ENCODE measurements around the gene MCCD1. TPM values are rescaled to one million over a fixed set of nuclear protein-coding genes. Genes with fewer than 3 reads are reported as not detected.

MCCD1 gene
- total RNA-seq, 2 donors from 2014 or later = not detected

- peaks cover 0 to 32% of the 10 kb centered on the region in 2 donors for H3K4me1 ChIP-seq
- no peaks in the 10 kb centered on the region for H3K27me3 ChIP-seq
- peak overlapping the region in 1 of 2 donors; percentile 97 for H3K27ac ChIP-seq
- TF ChIP-seq, protein P1, sequence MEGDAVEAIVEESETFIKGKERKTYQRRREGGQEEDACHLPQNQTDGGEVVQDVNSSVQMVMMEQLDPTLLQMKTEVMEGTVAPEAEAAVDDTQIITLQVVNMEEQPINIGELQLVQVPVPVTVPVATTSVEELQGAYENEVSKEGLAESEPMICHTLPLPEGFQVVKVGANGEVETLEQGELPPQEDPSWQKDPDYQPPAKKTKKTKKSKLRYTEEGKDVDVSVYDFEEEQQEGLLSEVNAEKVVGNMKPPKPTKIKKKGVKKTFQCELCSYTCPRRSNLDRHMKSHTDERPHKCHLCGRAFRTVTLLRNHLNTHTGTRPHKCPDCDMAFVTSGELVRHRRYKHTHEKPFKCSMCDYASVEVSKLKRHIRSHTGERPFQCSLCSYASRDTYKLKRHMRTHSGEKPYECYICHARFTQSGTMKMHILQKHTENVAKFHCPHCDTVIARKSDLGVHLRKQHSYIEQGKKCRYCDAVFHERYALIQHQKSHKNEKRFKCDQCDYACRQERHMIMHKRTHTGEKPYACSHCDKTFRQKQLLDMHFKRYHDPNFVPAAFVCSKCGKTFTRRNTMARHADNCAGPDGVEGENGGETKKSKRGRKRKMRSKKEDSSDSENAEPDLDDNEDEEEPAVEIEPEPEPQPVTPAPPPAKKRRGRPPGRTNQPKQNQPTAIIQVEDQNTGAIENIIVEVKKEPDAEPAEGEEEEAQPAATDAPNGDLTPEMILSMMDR (IDR thresholded peaks at IDR 0.05) = no peak
- H3K9me3 ChIP-seq = no peaks in the 10 kb centered on the region
- H3K36me3 ChIP-seq = peaks cover 66% of the 10 kb centered on the region
- DNase-seq (ENCODE audit: low spot score) = no peak
- no peak overlapping the region for H3K4me3 ChIP-seq
Measured at GRCh38 chr6:31538805-31539400, 10.1 kb downstream of the MCCD1 start.

DNA sequence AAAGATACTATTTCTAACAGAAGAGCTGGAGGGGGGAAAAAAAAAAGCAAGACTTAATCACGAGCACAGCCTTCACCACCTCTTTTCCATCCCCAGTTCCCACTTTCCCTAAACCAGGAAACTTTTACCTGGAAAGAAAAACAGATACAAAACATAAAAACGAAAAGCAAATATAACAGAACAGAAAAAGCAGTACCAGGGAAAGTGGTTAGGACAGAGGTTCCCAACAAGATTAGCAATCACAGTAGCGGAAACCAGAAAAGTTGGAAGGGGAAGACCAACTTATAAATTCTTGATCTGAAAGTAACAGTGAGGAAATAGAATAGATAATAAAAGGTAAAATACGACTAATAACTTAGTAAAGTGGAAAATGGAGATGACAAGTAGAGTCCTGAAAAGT is 11.9 kb downstream of the MCCD1 start:
- Histone ChIP-seq H3K27me3 (no peaks in the 10 kb centered on the region), H3K36me3 (peaks cover 48% of the 10 kb centered on the region), H3K27ac (peak overlapping the region; percentile 96 to 97), H3K9me3 (no peaks in the 10 kb centered on the region), H3K4me3 (peak overlapping the region; percentile 60 to 80), H3K4me1 (peaks cover 0 to 32% of the 10 kb centered on the region in 2 donors)
- no peak for DNase-seq (ENCODE audit: low spot score)
- TF ChIP-seq, protein P1 (IDR thresholded peaks at IDR 0.05) = no peak

GRCh38 chr6:31541059-31541657 is 12.4 kb downstream of the MCCD1 start:
- H3K27ac ChIP-seq = peak overlapping the region; percentile 96 to 97
- H3K27me3 ChIP-seq = no peaks in the 10 kb centered on the region
- TF ChIP-seq, protein P1 (IDR thresholded peaks at IDR 0.05) = no peak
- peaks cover 43% of the 10 kb centered on the region for H3K36me3 ChIP-seq
- no peak for DNase-seq (ENCODE audit: low spot score)
- H3K4me3 ChIP-seq = peak overlapping the region; percentile 60 to 80
- peaks cover 0 to 32% of the 10 kb centered on the region in 2 donors for H3K4me1 ChIP-seq
- no peaks in the 10 kb centered on the region for H3K9me3 ChIP-seq

- peak; percentile 96 for DNase-seq (ENCODE audit: low spot score)
- peak within 1 kb of the TSS; percentile 60 to 80 for H3K4me3 ChIP-seq
- H3K27me3 ChIP-seq = no peaks in the 10 kb centered on the region
- peaks cover 36% of the 10 kb centered on the region for H3K36me3 ChIP-seq
- no peaks in the 10 kb centered on the region for H3K9me3 ChIP-seq
- H3K27ac ChIP-seq = peak within 1 kb of the TSS; percentile 96 to 97
- H3K4me1 ChIP-seq = peaks cover 0 to 36% of the 10 kb centered on the region in 2 donors
- TF ChIP-seq, protein P1 (IDR thresholded peaks at IDR 0.05) = no peak
Measured at GRCh38 chr6:31541658-31542521, 13.1 kb downstream of the MCCD1 start, which contains the start of gene DDX39B. TSS of gene DDX39B (minus strand) at chr6:31542003. CDS start at chr6:31540532, 1,471 bp downstream.

DNA sequence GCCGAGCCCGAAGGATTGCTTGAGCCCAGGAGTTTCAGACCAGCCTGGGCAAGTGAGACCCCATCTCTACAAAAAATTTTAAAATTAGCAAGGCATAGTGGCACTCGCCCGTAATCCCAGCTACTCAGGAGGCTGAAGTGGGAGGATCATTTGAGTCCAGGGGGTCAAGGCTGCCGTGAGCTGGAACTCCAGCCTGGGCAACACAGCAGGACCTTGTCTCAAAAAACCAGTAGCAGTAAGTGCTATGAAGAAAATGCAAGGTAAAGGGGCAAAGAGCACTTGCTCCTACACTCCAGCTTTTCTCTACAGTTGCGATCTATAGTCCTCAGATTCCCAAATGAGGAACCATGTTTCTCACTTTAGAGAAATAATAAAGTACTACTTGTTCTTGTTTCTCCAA is 14.9 kb downstream of the MCCD1 start:
- TF ChIP-seq, protein P1 (IDR thresholded peaks at IDR 0.05) = no peak
- Histone ChIP-seq H3K27me3 (no peaks in the 10 kb centered on the region), H3K4me3 (no peak overlapping the region), H3K4me1 (peaks cover 0 to 43% of the 10 kb centered on the region in 2 donors), H3K27ac (peak overlapping the region; percentile 96 to 97), H3K36me3 (peaks cover 22% of the 10 kb centered on the region), H3K9me3 (no peaks in the 10 kb centered on the region)
- DNase-seq (ENCODE audit: low spot score) = no peak
